NCI-H2227 (cell line): Measurements from ENCODE around the gene TFF1.

Experiments
- DNase-seq: peaks from one replicate; lab custom pipeline; 2025; ENCODE audit not compliant: unreplicated experiment; lab: John Stamatoyannopoulos, UW

TFF1 gene

DNA sequence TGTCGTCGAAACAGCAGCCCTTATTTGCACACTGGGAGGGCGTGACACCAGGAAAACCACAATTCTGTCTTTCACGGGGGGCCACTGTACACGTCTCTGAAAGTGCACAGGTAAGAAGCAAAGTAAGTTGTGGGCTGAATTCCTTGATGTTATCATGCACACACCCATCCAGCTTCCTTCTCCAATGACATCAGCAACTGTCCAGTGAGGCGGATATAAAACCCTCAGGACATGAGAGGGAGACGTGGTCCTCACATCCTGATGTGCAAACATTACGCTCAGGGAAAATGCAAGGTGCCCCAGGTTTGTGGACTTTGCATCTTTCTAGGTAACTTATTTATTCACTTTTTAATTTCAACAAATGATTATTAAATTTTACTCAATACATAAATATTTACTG, 3.0 kb downstream of the TFF1 start:
- DNase-seq, result no peak

GRCh38 chr21:42362700-42363099, 3.6 kb downstream of the TFF1 start:
- DNase-seq, result no peak

GRCh38 chr21:42362198-42362597, 4.1 kb downstream of the TFF1 start:
- DNase-seq, result no peak

DNA sequence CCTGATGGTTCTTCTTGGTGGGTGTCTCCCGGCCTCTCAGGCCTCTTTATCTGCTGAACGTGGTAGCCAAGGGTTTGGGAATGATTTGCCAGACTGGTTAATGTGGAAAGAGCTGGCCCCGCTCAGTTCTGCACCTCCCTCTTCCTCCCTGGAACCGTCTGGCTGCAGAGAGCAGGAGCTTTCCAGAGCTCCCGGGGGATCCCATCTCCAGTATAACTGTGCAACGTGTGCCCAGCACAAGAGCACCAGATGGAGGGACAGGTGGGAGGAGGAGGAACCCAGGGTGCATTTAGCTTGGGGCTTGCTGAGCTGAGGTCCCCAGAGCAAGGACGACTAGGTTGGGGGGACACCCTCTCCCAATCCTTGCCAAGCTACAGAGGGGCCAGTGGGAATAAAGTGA, 5.0 kb downstream of the TFF1 start:
- no peak for DNase-seq

GRCh38 chr21:42360317-42360716, 6.0 kb downstream of the TFF1 start:
- no peak for DNase-seq

- DNase-seq, result no peak
These were observed 7.4 kb downstream of the TFF1 start for GRCh38 chr21:42358937-42359336.

GRCh38 chr21:42358261-42358660, 8.1 kb downstream of the TFF1 start:
- DNase-seq, result no peak

GRCh38 chr21:42357307-42357706, 9.0 kb downstream of the TFF1 start:
- DNase-seq, result no peak

DNA sequence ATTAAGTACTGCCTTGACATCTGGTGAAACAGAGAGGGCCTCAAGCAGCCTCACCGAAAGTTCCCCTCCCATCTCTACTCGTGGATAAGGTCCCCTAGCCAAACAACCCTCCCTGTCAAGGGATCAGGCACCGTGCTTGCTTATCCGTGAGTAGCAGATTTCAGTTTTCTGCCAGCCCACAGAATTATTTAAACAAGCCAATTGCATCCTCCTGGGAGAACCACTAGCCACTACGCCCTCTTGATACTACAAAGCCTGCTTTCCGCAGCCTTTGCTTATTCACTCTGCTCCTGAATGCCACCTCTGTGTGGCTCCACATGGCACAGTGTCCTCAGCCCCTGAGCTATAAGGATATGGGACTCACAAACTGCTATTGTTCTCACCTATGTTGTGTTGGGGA, 9.7 kb downstream of the TFF1 start:
- no peak for DNase-seq

DNA sequence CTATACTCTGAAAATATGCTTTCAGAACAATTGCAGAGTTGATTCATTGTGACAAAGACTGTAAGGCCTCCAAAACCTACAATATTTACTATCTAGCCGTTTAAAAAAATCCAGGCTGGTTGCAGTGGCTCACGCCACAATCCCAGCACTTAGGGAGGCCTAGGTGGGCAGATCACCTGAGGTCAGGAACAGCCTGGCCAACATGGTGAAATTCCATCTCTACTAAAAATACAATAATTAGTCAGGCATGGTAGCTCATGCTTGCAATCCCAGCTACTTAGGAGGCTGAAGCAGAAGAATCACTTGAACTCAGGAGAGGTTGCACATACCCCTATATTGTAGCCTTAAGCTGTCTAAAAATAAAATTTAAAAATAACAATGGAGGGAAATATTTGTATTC, 10.3 kb downstream of the TFF1 start:
- DNase-seq, result no peak

DNA sequence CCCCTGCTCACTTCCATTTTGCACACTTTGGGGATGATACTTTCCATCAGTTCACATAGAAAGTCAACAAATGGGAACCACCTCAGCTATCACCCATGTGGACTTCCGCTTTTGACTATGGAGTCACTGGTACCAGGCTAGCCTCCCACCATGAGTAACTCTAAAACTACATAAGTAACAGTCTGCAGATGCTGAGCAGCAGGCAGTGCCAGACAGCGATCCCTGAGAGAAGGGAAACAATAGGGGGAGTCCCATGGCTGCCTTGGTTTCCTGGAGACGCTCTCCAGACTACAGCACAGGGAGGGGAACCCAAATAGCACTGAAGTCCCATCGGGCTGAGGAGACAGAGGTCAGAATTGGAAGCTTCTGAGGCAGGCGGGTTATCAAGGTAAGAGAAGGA, 12.7 kb downstream of the TFF1 start:
- DNase-seq, result no peak

- no peak for DNase-seq
These were observed 13.8 kb downstream of the TFF1 start for GRCh38 chr21:42352441-42353095.

GRCh38 chr21:42351626-42352440, 14.5 kb downstream of the TFF1 start:
- no peak for DNase-seq

DNA sequence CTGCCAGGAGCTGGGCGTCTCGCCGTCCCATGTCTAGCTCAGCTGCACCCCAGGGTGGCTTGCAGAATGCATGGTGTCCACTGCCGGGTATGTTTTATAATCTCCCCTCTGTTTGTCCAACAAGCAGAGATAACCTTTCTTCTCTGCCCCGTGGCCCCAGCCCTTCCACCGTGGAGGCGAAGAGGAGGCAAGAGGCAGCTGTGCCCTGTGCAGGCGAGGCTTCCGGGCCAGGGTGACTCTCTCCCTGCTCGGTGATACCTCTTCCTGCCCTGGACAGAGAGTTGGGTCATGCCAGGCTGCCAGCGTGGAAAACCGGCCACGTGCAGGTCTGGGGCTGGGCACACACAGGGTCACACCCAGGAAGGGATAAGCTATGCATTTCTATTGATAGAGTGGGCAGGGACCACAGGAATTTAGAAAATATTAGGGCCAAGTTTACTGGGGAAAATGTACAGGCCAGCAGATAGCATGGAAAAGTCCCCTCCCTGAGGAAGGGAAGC, 15.4 kb downstream of the TFF1 start, which contains the start of gene TFF2:
Gene TFF2 (minus strand): TSS at position 68 of the 500 bp plus-strand sequence. CDS start 37 bp downstream, at position 31.
- no peak for DNase-seq

- no peak for DNase-seq
These were observed 15.9 kb downstream of the TFF1 start for GRCh38 chr21:42350318-42350910.

DNA sequence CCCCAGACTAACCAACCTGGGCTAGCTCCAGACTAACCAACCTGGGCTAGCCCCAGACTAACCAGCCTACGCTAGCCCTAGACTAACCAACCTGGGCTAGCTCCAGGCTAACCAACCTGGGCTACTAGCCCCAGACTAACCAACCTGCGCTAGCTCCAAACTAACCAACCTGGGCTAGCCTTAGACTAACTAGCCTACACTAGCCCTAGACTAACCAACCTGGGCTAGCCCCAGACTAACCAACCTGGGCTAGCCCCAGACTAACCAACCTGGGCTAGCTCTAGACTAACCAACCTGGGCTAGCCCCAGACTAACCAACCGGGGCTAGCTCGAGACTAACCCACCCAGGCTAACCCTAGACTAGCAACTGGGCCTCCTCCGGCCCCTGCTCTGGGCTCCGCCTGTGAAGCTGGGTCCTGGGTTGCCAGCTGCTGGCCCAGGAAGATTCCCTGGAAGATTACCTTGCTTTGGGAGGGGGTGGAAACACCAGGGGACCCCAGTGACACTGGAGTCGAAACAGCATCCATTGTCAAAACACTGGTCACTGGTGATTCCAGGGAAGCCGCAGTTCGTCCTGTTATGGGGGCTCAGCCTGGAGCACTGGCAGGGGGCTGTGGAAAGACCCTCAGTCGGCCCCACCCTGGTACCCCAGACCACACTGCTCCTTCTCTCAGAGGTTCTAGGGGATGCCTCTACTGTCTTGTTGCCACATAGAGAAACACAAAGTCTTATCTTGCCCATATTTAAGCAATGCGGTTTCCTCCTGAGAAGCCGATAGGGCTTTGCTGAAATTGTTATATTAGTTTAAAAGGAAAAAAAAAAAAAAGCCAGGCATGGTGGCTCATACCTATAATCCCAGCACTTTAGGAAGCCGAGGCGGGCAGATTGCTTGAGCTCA, 16.7 kb downstream of the TFF1 start:
- no peak for DNase-seq

DNA sequence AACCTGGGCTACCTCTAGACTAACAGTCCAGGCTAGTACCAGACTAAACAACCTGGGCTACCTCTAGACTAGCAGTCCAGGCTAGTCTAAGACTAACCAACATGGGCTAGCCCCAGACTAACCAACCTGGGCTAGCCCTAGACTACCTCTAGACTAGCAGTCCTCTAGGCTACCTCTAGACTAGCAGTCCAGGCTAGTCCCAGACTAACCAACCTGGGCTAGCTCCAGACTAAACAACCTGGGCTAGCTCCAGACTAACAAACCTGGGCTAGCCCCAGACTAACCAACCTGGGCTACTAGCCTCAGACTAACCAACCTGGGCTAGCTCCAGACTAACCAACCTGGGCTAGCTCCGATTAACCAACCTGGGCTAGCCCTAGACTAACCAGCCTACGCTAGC, 17.6 kb downstream of the TFF1 start:
- DNase-seq, result no peak

DNA sequence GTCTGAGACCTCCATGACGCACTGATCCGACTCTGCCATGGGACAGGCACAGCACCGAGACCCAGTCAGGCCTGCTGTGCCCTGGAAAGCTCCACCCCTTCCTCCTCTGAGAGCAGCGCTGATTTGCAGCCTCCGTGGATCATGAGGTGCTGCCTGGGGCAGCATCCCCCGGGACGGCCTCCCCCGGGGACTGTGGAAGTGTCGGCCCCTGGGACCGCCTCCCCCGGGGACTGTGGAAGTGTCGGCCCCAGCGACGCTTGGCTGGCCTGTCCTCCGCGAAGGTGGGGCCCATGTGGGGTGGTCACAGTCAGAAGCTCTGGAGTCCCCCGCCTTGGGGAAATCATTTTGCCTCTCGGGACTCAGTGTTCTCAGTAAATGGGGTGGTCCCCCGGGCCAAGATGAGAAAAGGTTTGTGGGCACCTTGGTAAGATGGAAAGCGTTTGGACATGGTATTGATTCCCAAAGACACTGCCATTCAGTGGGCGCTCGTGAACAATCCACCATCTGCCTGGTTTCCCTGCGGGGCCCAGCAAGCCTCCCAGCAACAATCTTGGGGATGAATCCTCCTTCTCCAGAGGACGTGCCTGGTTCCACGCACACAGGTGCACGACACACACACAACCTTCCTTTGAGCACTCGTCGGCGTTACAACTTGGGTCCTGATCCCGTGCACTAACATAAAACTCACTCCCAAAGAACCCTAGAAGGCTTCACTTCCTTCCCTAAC, 18.6 kb downstream of the TFF1 start:
- no peak for DNase-seq

- no peak for DNase-seq
These were observed 19.3 kb downstream of the TFF1 start for GRCh38 chr21:42346866-42347600.

GRCh38 chr21:42346441-42346840, 19.9 kb downstream of the TFF1 start:
- DNase-seq, result no peak
